NCI-H2196 (cell line): ENCODE data around the gene TBXAS1.
A peak's percentile ranks its signal among the peaks of the same experiment; 100 is the strongest.

Experiments used
- DNase-seq: peaks from one replicate; lab custom pipeline; 2025; ENCODE audit not compliant: unreplicated experiment; lab: John Stamatoyannopoulos, UW

TBXAS1 gene

DNA sequence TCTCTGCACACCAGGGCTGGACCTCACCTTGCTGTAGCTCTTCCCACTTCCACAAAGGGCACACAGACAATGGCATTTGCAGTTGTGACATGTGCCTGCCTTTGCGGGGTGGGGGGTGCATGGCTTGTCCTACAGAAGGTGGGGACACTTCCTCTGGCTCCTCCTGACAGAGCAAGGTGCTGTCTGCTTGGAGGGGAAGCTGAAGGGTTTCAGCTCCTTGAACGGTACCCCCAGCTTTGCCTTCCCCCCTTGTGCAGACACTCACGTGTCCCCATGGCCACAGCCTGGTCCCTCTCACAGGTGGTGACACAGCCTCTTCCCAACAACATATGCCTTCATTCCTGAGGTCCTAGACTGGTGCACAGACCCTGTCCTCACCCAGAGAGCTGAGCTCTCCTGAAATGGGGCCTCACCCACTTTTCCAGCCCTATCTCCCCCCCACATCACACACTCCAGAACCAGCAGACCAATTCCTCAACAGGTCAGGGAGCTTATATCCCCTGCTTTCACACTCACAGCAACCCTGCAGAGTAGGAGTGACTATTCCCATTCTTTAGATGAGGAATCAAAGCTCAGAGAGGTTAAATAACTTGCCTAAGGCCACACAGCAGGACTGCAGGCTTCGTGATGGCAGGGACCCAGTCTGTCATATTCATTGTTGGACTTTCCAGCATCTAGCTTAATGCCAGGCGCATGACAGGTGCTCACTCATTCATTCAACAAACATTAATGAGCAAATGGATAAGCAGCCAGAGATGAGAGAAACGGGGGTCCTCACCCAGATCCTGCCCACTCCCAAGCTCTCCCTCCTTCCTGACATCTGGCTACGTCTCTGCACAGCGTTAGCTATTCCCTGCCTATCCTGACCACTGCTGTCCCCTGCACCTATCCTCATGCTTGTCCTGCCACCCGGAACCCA is 189.3 kb downstream of the TBXAS1 start:
- no peak for DNase-seq

- DNase-seq, result no peak
Observed at GRCh38 chr7:140019172-140019571, 190.1 kb downstream of the TBXAS1 start.

DNA sequence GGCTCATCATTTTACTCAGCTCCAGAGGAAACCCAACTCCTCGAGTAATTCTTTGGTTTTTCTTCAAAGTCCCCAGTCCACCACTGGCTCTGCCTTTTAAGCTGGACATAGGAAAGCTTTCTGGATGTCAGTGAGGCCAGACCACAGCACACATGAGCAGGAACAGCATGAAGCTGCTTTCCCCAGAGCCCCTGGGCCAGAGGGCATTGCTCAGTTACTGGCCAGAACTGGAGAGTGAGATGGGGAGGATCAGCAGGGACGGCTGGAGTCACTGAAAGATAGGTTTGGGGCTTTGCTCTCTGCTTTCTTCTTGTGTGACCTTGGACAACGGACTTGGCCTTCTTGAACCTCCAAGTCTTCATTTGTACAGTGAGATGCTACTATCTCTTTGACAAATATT is 190.5 kb downstream of the TBXAS1 start:
- DNase-seq, result no peak

DNA sequence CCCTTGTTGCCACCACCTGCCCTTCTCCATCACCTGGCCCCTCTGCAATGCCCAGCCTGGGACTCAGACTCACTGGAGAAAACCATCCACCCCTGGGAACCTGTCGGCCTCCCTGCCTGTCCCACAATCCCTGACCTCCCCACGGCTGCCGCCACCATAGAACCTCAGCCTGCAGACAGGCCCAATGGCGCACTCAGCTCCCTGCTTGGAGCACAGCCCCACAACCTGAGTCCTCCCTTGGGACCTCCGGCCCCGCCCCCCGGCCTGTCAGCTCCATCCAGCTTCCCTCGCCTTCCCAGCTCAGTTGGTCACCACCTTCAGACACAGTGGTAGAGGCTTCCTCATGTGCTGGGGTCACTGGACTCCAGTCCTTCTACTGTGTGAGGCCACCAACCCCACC is 192.5 kb downstream of the TBXAS1 start:
- no peak for DNase-seq

DNA sequence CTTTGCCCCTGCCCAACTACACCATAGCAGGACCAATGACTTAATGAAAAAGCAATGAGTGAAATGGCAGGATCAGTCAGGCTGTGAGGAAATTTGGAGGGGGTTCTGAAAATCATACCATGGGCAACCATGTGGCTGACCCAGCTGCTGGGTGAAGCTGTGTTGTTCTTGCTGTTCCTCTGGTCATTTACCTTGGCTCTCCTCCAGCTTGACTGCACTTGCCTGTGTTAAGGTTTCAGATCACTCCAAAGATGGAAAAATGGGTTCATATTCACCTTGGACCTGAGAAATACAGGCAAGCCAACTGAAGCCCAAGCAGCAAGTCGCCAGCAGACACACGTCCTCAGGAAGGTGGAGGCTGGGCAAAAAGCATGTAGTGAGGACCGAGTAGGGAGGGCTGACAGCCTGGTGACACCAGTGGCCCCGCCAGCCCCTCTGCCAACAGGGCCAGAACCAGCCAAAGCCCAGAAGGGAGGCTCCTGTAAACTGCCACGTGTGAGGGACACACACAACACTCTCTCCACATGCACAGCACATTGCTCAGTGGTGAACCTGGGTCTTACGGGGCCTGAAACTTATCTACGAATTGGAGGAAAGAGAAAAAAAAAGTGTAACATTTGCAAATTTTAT is 193.6 kb downstream of the TBXAS1 start:
- DNase-seq, result peak; percentile 36

- no peak for DNase-seq
Observed at GRCh38 chr7:140023728-140024127, 194.7 kb downstream of the TBXAS1 start.

DNA sequence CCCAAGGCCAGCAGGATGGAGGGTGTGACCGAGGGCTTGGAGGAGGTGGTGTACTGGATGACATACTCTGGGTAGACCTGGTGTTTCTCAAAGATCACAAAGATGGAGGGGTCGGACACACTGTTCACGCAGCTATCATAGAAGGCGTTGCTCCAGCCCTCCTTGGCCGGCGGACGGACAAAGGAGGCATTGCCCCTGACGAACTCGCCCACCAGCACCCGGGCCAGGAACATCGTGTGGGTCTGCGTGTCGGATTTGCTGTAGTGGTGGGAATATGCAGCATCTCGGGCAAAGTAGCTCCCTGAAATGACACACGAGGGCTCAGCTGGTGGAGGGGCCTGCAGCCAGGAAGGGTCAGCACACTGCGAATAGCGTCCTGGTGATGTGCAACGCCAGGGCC is 195.5 kb downstream of the TBXAS1 start:
- DNase-seq, result no peak

DNA sequence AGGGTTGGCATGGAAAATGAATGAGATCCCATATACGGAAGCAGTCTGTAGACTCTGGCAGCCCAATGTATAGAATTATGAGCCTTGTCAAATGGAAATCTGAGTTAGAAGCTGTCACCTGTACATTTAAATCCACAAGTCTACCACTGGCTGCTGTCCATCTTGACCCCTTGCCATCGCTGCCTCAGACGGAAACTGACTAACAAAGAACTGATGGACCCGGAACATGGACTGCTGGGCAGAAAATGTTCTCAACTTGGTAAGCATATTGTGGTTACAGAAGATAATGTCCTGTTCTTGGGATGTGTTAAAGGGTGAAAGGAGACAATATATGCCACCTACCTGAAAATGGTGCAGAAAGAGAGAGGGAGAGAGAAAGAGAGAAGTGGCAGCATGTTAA is 196.2 kb downstream of the TBXAS1 start:
- DNase-seq, result no peak

- no peak for DNase-seq
Observed at GRCh38 chr7:140025814-140026433, 196.9 kb downstream of the TBXAS1 start.

DNA sequence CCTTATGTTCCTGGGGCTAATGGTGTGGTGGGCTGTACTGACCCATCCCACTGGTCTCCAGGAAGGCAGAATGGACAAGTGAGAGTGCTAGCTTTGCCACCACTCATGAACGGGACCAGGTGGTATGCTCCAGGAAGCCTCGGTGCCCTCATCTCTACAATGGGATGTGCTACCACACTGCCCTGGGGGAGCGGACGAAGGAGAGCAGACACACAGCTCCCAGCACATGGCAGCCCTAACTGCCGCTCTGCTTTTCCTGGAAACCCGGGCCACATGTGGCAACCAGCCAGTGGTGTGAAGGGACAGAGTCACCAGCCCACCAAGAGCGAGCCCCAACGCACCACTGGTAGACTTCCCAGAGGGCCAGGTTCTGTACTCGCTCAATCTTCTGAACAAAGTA is 197.9 kb downstream of the TBXAS1 start:
- DNase-seq, result no peak

DNA sequence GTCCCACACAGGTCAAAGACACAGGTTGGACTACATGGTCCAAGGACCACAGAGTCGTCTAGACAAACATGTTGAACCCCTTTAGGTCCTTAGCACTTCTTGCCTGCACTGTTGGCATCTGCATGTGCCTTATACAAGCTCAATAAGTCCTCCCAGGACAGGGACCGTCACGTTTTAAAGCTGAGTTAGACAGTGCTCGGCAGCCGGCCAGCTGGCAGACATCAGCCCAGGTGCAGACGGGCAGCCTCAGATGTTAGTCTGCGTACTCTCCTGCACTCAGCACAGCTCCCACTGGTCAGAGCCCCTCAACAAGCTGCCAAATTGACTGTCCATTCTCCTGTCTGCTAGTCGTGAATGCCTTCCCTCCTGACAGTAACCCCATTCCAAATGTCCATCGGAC is 198.8 kb downstream of the TBXAS1 start:
- no peak for DNase-seq

- DNase-seq, result no peak
Observed at GRCh38 chr7:140028311-140028710, 199.2 kb downstream of the TBXAS1 start.

DNA sequence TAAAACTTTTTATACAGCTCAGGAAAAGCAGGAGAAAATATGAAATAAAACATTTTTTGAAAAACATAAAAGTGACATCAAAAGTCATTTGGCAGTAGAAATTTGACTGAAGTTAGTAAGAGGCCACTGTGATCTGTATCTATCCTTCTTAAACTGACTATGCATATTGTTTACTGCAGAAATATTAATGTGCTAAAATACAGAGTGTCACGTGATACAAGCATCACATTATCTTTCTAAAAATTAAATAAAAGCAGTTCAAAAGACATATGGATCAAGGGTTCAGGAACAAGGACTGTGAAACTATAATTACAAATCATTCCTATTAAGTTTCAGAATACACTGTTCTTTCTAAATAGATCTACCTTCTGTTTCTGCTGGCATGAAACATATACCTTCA is 200.0 kb downstream of the TBXAS1 start:
- DNase-seq, result no peak

DNA sequence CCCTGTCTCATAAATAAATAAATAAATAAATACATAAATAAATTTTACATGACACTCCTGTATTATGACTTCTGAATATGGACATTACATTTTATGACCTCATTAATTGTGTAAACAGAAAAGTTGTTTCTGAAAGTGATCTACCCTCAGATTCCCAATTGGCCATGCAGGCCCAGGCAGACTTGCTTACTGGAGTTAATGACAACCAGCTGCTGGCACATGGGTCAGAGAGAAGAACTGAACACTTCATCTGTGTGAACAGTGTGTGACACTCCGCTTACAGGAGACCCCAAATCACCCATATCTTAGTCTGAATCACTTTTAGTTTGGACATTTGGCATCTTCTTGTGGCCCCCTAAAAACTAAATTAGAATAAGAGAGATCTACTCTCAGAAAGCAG is 202.3 kb downstream of the TBXAS1 start:
- no peak for DNase-seq

DNA sequence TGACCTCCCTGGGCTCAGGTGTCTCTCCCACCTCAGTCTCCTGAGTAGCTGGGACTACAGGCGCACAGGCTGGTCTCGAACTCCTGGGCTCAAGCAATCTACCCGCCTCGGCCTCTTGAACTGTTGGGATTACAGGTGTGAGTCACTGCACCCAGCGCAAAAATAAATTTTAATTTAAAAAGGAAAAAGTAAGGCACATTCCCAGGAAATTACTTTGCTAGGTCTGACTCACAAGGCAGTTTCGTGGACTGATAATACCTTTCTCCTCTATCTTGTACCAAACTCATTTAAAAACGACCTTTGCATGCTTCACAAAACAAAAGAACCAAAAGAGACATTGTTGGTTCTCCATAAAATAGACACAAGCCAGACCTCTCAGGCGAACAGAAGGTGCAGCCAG is 204.0 kb downstream of the TBXAS1 start:
- no peak for DNase-seq

DNA sequence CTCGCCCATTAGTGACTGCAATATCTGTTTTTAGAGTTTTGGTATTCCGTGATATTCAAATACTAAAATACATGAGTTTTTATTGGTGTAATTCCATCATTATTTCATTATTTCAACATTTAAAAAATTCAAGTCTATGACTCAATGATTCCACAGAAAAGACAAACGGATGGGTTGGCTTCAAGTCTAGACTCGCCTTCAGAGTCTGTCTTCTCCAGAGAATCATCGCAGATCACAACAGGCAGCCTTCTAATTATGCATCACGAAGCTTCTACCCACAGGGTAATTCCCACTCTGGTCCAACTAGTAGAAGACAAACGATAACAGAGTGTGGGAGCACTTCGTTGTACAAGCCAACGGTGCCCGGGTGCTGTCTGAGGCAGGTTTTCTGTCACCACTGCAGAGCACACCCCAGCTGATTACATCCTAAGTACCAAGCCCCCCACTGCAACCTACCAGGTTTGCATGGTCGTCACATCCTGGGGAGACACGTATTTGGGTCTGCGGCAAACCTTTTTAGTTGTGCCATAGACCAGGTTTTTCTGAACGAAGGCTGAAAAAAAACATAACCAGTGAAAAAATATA is 204.8 kb downstream of the TBXAS1 start:
- DNase-seq, result no peak

DNA sequence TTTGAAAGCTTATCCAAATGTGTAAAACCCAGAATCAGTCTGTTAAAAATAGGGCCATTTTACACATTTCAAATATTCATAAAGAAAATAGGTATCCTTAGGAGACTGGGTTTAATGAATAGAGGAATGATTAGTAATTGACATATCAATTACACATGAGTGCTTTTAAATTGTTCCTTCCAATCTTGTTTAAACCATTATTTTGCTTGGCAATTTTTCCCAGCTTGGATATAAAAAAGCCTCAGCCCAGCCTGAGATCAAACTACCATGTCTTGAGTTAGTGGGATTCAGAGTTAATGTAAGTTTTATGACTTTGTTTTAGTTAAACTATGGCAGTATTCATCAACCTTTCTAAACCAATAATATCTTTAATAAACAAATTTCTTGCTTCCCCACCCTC is 205.4 kb downstream of the TBXAS1 start:
- DNase-seq, result no peak

GRCh38 chr7:140035400-140036223 is 206.5 kb downstream of the TBXAS1 start:
- DNase-seq, result no peak

DNA sequence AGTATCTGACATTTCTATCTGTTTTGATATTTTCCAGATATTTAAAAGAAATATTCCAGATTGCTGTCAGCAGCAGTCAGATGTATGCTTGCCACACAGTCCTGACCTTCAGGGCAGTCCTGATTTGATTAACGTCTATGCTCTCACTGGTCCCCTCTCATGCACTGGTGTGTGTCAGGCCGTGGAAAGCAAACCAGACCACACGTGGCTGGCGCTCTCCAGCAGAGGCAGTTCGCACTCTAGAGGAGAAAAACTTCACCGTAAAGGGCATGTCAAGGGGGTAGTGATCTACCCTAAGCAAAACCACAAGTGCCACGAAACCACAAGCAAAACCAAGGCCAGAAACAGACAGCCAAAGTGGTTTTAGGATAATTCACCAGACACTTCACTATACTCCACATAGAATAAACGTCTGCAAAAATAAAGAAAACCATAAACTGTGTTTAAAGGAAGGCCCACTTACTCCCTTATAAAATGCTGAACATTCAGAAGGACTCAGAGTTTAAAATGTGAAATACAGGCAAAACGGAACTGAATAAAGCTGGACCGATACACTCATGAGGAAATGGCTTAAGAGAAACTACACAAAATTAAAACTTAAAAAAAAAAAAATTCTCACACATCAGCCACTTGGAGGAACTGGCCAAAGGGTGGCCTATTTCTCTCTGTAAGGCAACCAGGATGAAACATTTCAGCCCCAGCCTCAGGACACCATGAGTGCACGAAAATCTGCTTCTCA is 207.3 kb downstream of the TBXAS1 start:
- DNase-seq, result no peak

DNA sequence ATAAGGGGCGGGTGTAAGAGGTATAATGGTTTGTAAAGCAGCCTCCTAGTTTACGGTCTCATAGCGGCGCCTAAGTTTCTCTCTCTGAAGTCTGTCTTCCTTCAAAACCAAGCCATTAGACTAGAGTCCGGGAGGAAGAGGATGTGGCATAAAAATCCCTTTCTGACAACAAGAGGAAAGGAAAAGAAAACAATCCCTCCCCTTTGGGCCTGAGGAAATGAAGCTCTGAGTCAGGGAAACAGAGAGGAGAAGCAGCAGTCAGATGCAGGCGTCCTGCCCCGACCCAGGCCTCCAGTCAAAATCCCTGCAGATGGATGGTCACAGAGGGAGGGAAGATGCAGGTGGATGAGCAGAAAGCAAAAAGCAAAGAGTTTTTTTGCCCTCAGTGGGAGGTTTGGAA is 210.0 kb downstream of the TBXAS1 start:
- no peak for DNase-seq
